Testis (tissue), 2 donors: ENCODE results near the gene SH3RF1.

Experiments
- POLR2A ChIP-seq: fragments of 450-650 bp; IDR thresholded peaks from one replicate; pipeline ENCODE4 v1.6.1; 2017; ENCODE audit warnings: antibody characterized with exemption, mild to moderate bottlenecking, moderate library complexity
- TF ChIP-seq, protein P1 (sequence below), 3 experiments: fragments of 450-650 bp in 2 of 3; fragments of 200-600 bp in 1 of 3; sonication (generic) in 1 of 3; IDR thresholded peaks; one replicate each; pipeline ENCODE4 v1.5.1; 2016 to 2019; ENCODE audit warnings: antibody characterized with exemption in 3 of 3, mild to moderate bottlenecking in 2 of 3, moderate library complexity in 1 of 3

DNA sequence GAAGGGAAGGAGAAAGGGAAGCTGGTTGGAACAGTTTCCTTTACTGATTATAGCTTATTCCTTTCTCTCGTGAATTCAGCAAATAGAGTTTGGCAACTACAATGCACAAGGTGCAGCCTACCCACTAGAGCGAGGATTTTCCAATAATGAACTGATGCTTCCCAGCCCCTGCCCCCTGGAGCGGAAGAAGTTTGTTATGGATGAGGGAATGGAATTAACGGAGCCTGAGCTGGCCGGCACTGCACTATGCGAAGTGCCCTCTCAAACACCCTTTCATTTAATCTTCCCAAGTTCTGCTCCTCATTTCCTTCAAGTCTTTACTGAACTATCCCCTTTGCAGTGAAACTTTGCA, 218.2 kb downstream of the SH3RF1 start:
- TF ChIP-seq, protein P1, sequence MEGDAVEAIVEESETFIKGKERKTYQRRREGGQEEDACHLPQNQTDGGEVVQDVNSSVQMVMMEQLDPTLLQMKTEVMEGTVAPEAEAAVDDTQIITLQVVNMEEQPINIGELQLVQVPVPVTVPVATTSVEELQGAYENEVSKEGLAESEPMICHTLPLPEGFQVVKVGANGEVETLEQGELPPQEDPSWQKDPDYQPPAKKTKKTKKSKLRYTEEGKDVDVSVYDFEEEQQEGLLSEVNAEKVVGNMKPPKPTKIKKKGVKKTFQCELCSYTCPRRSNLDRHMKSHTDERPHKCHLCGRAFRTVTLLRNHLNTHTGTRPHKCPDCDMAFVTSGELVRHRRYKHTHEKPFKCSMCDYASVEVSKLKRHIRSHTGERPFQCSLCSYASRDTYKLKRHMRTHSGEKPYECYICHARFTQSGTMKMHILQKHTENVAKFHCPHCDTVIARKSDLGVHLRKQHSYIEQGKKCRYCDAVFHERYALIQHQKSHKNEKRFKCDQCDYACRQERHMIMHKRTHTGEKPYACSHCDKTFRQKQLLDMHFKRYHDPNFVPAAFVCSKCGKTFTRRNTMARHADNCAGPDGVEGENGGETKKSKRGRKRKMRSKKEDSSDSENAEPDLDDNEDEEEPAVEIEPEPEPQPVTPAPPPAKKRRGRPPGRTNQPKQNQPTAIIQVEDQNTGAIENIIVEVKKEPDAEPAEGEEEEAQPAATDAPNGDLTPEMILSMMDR (IDR thresholded peaks at IDR 0.05), result no peak
- no peak for TF ChIP-seq POLR2A
